GM19043 (cell line): ENCODE results near the gene KBTBD12.

ENCODE experiments used
- ATAC-seq: cut with Tn5 transposase; IDR thresholded peaks from one replicate; pipeline ENCODE4 v1.9.1; 2021; ENCODE audit warnings: low read depth; ENCODE audit not compliant: unreplicated experiment

The KBTBD12 gene

DNA sequence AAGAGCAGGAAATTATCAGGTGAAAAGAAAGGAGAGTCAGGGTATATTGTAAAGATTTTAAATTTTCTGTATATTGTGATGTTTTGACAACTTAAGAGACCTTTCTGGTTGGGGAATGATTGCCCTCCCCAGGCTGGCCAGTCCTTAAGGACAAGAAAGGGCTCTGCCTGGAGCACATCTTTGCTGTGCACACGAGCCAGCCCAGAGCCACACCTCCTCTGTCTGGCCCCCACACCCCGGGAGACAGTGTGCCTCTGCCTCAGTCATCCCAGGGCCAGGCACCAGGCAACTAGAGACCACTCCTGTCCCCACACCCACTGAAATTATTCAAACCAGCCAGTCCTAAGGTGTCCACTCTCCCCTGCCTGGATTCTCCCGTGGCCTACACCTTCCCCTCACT lies 67.1 kb downstream of the KBTBD12 start:
- no peak for ATAC-seq

DNA sequence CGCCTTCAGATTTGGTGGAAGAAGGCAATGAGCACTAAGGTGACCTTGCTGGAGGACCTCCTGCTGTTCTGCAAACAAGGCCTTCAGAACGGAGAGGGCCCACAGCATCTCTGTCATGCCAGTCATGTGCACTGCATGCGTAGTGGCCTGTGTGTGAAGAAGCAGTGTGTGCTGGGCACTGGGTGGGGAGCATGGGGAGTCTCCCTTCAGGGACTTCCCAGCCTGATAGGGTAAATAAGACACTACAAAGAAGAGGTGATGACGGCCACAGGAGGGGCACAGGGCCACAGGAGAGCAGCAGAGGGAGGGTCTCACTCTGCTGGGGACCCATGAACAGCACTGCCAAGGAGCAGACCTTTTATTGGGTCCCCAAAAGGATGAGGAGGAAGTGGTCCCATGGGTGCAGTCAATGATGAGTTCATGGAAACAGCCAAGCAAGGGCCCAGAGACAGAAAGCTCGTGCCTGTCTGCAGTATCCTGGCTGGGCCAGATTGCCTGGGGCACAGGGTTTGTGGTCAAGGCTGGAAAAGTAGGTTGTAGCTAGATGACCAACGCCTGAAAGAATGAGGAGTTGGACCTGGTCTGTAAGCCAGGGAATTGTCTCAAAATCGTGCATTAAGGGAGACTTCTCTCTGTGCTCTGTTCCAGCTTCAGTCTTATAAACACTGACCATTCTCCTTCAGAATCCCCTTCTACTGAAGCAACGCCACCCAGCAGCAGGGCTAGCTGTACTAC lies 69.4 kb downstream of the KBTBD12 start:
- no peak for ATAC-seq

DNA sequence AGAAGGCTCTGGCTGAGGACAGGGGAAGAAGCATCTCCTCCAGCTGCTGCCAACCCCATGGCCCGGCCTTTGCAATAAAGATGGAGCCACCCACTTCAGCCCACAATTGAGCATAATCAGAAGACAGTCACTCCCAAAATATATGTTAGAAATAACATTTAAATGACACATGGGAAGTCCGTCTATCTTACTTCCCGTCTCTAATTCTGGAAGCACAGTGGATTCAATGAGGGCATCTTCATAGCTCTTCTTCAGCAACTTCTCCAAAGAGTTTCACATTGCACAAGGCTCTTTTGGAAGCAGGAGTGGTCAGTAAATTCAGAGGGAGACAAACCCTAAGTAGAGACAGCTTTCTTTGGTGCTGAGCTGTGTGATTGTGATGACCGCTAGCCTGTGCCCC lies 70.2 kb downstream of the KBTBD12 start:
- ATAC-seq: no peak

DNA sequence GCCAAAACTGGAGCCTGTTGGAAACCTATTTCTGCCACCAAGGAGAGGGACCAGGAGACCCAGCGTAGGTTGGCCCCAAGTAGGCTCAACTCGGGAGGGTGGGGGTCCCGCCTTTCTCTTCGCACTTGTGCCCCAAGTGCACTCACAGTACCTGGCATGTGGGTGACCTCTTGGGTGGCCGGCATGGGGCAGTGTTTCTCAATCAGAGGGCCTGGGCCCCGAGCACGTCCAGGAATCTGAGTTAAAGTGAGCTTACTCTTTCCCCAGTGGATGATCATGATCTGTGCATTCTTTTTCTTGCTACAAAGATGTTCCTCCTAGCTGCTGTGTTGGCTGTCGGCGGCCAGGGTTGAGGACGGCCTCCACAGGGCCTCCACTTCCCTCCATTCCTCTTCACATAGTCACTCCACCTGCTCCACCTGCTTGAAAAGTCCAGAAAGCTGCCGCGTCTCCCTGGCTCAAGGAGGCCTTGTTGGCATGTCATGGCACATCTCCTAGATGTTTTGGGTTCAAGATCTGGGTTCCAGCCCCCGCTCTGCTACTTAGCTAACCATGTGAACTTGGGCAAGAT lies 70.7 kb downstream of the KBTBD12 start:
- no peak for ATAC-seq

DNA sequence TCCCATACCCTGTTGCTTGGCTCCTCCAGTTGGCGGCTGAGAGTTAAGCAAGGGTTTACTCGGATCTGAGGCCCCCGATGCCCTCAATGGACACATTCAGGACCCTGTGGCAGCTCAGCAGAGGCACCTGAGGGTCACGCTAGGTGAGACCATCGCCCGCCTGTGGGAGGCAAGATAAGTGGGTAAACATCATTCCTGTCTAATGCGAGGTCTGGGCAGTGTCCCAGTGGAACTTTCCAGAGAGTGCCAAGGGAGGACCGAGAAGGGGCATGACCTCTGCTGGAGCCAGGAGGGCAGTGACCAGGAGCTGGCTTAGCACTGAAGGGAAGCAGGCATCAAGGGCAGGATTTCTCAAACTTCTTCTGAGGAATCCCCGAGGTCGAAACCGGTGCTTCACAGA lies 71.8 kb downstream of the KBTBD12 start:
- no peak for ATAC-seq

DNA sequence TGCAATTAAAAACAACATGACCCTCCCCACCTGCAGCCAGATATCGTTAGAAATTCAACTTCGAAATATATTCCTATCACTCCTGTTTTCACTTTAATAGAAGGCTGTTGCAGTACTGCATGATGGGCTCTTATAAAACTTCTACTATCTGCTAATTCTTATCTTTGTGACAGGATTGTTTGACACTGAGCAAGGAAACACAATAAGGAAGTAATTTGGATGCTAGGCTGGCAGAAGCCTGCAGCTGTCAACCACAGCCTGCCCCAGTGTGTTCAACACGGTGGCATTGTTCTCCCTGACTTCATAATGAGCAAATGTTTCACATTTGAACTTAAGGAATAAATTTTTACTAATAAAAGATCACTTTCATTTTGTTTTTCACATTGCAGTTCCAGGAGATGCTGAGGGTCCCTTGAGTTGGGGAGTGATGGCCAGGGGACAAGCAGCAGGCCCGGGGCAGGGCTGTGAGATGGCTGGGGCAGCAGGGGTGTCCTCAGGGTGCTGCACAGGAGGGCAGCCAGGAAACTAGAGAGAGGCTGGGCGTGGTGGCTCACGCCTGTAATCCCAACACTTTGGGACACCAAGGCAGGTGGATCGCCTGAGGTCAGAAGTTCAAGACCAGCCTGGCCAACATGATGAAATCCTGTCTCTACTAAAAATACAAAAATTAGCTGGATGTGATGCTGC lies 72.4 kb downstream of the KBTBD12 start:
- no peak for ATAC-seq

DNA sequence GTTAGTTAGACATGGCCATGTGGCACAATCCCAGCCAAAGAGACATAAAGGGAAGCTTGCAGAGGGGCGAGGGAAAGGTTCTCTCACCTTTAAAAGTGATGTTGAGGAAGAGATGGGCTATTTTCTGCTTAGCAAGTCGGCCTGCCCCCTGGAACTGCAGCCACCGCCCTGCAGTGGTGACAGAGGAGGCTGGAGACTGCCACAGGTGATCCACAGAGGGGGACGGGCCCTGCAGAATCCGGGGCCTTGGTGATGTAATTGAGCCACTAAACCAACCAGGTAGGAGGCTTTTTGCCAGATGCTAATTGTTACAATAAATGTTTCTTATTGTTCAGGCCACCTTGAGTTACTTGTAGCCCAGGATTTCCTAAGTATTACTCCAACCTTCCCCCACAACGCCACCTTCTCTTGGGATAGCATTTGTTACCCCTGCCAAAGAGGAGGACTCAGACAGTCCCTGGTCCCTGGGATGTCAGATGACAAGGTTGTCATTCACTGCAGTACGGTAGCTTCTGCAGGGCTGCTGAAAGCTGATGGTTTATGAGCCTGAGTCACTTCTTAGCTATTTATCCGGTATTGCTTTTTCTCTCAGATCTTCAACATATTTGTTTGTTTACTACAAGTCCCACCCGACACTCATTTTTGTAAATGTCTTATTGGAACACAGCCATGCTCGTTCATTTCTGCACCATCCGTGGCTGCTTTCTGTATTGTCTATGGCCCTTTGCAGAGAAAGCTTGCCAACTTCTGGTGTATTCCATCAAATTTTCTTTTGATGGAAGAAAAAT lies 73.9 kb downstream of the KBTBD12 start:
- ATAC-seq: no peak

DNA sequence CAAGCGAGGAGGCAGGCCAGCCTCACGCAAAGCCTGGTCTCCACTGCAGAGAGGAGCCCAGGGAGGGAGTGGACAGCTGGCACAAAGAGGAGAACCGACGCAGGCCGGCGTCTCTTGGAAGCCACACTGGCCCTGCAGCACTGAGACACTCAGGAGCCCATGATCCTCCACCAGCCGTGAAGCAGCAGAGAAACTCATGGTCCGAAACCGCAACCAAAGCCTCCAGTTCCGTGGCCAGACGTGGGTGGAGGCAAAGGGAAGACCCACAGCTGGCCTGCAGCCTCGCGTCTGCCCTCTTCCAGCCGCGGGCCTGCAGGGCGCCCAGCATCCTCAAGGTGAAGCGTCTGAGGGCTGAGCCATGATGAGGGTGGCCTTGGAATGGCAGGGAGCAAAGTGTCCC lies 75.0 kb downstream of the KBTBD12 start:
- no peak for ATAC-seq

DNA sequence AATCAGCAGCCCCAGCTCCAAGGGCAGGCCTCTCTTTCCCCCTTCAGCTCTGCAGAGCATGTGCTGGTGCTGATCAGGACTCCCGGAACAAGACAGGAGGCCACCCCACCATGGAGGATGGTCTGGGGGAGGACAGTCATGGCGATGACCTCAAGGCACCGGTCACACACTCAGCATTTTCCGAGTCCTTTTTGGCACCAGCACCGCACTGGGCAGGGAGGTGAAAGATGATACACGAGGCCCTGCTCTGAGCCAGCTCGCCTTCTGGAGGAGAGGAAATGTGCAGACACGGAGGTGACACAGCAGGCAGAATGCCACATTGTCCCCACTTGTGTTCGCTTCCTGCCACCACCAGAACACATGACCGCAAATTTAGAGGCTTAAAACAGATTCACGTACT lies 75.4 kb downstream of the KBTBD12 start:
- ATAC-seq: no peak

DNA sequence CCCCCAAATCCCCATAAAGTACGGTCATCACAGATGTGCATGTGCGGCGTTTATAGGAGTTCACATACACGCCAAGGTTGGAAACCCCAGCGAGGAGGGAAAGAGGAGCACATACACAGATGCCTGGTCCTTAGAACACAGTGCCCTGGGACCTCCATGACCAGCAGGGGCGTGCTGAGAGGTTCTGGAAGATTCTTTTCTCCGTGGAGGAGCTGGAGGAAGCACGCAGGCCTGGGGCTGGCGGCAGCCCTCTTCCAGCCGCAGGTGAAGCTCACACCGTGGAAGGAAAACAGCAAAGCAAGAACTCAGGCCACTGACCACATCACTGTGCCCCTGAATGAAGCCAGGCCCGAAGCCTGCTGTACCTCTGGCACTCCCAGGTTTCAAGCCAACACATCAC lies 76.2 kb downstream of the KBTBD12 start:
- no peak for ATAC-seq

DNA sequence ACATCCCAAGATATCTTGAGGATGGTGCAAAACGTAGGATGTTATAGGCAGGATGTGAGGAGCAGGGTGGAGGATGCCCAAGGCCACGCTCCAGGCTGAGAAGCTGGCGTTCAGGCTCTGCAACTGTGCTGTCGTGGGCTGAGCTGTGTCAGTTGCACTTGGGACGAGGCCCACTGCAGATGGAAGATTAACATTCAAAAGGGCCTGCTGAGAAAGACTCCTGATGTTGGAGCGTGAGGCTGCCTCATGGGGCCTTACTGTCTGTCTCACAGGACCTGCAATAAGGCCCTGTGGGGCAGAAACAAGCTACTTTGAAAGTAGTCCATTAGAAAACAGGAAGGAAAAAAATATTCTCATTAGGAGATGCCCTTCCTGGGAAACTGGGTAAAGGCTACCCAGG lies 76.6 kb downstream of the KBTBD12 start:
- no peak for ATAC-seq

DNA sequence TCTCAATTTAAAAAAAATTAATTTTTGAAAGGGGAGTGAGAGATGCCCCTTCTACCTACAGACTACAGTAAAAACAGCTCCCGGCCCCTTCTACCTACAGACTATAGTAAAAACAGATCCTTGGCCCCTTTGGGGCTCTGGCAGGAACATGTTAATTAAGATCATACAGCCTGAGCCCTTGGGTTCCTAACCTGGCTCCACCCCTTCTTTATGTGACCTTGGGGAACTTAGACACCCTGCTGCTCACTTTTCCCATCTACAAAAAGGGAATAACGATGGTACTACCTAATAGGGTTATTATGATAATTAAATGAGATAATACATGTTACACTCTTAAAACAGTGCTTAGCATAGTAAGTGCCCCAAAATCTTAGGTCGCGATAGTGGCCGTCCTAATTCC lies 77.1 kb downstream of the KBTBD12 start:
- no peak for ATAC-seq

DNA sequence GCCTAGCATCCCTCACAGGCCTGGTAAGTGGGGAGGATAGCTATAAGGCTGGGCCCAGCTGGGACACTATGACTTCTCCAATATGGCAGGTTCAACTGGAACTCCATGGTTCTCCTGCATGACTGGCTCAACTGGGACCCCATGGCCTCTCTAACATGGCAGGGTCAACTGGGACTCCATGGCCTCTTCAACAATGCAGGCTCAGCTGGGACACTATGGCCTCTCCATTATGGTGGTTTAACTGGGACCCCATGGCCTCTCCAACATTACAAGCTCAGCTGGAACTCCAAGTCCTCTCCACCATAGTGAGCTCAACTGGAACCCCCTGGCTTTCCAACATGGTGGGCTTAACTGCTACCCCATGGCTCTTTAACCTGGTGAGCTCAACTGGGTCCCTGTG lies 79.0 kb downstream of the KBTBD12 start:
- no peak for ATAC-seq

DNA sequence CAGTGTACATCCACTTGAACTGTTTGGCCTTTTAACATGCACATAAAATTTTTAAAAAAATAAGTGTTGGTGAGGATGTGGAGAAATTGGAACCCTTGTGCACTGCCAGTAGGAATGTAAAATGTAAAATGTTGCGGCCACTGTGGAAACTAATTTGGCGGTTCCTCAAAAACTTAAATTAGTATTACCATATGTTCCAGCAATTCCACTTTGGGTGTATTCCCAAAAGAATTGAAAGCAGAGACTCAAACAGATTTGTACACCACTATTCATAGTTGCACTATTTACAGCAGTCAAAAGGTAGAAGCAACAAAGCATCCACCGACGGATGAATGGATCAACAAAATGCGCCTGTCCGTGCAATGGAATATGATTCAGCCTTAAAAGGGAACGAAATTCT lies 82.0 kb downstream of the KBTBD12 start:
- ATAC-seq: no peak

DNA sequence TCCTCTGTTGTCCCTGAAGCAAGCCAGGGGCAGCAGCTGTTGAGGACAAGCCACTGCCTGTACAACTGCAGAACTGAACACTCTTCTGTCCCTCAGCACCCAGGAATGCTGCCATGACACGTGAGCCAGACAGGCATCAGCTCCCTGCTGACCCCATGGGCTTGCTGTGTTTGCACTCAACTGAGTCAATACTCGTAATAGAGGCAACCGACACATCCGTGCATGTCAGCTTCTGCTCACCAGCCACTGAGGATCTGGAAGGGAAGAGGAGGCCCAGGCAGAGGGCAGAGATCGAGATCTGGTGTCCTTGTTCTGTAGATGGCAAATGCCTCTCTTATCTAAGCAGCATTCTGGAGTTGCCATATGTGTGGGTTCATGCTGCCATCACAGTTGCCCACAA lies 82.9 kb downstream of the KBTBD12 start:
- ATAC-seq: no peak

DNA sequence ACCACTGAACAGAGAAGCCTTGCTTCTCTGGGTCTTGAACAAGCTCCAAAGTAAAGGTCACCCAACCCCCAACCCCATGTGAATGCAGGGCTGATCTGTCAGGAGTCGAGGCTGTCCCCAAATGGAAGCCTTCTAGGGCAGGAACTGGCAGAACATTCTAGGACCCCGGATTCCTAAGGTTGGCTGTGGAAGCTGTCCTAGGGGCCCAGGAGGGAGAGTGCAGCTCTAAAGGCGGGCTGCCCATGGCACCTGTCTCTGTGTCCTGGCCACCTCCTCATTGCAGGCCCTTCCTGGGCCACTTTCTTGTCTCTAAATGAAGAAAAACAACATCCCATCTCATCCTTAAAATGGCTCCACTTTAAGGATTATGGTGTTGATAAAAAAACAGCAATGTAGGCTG lies 83.6 kb downstream of the KBTBD12 start:
- no peak for ATAC-seq

DNA sequence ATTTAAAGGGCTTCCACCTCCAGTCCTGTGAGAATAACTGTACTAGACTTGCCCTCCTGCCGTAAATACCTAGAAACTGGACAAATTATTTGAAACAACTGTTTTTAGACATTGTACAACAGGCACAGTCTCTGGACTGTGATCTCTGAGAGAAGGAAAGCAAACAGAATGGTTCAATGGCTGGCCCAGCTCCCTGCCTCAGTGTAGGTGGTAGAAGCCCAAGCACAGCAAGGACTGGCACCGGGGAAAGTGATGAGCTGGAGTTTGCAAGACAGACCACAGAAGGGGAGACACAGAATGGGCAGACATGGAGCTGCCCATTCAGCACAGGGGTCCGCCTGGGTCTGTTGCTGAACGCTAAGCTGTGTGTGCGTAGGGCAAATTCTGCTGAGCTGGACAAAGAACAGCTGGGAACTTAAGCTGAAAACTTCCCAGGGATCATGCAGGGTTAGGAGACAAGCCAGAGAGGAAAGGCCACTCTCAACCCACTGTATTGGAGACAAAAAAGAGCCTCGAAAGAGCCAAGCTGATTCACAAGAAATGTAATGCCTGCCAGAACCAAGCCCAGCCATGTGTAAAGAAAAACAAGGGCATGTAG lies 84.6 kb downstream of the KBTBD12 start:
- ATAC-seq: no peak

DNA sequence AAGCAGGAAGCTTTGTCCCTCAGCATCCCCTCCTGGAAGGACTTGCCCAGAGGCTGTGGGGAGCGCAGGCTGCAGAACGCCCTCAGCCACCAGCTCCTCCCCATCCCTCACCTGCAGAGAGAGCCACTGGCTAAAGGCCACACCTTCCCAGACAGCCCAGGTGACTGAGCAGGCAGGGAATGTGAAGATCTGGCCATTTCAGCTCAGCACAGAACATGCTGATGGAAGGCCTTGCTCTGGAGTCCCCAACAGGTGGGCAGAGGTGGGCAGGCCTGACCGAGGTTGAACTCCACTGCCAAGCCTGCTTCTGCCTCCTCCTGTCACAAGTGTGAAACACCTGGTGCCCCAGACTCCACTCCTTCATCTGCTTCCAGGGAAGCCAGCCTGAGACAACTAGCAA lies 86.5 kb downstream of the KBTBD12 start:
- no peak for ATAC-seq

DNA sequence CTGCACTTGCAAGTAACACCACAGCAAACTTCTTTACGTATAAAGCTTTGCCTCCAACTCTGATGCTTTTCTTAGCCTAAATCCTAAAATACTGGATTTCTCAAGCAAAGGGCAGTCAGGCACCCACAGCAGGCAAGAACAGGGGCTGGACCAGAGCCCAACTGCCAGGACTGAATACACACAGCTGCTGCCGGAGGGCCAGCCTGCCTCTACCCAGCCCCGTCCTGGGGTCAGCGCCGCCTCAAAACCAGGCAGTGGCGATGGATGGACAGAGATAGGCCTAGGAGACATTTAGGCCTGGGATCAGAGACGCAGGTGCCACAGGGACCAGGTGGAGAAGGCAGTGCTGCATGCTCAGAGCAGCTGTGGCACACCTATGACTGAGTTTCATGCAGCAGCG lies 89.6 kb downstream of the KBTBD12 start:
- no peak for ATAC-seq

DNA sequence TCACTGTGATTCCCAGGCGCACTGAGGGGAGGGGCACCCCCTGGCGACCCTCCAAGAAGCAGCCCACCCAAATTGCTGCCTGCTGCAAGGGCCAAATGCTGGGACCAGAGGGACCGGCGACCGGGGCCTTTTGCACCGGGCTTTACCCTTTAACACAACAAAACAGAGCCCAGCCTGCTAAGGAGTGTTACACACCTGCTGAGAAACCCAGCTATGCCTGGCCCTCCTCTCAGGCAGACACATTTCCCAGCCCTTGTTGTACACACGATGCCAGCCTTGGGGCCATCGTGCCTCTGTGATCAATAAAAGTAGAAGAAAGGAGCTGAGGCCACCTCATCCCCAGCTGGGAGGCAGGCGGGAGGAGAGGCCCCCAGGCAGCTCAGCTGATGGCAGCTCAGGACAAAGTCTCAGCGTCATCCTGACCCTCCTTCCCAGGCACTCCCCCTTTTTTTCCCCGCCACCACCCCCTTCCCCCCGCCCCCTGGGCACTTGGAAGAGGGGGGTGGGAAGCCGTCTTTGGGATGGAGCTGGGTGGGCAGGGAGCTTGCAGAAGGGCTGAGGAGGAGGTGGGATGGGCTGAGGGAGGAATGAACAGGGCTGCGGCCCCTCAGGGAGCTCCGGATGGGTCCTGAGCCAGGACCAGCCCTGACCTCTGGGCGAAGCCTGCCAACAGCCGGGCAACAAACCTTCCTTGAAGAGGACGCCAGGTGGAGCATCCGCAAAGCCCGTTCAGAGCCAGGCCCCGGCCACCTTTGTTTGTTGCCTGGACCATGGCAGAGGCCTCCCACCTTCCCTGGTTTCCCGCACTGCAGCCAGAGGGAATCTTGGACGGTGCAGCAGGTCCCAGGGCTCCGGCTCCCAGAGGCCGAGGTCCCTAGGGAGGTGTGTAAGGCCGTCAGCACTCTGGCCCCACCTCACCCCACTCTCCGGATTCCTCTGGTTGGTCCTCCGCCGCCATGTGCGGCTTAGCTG lies 91.3 kb downstream of the KBTBD12 start:
- no peak for ATAC-seq
